Activated CD4-positive, alpha-beta T cell treated with anti-CD3 and anti-CD28 coated beads, Interleukin-2, amount 50 U/mL, for 4 hours (primary cell): ENCODE data around the gene MYBPC2.
"Not testable (repeated sequence)": the region's sequence is repeated elsewhere in the genome, so short reads cannot be mapped to it uniquely, and the experiment has no call there.

Experiments used
- DNase-seq, 2 experiments: peaks; one replicate each; pipeline ENCODE4 v3.0.0-alpha.2; 2020

MYBPC2 gene

GRCh38 chr19:50428772-50429463 lies 3.8 kb upstream of the MYBPC2 start:
- no peak for DNase-seq

DNA sequence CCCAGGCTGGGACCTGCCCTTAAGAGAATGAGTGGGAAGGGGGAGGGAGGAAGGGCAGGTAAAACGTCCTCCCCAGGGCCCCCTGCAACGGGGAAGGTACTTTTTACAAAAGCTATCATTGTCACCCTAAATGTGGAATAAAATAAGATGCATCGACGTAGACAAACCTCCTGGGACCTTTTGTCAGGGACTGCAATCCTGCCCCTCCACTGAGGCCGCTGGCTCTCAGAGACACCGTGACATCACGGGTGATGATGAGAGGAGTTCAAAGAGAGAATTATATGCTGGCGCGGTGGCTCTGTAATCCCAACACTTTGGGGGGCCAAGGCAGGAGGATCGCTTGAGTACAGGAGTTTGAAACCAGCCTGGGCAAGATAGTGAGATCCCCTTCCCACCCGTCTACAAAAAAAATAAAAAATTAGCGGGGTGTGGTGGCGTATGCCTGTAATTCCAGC lies 1.8 kb upstream of the MYBPC2 start:
- no peak for DNase-seq

DNA sequence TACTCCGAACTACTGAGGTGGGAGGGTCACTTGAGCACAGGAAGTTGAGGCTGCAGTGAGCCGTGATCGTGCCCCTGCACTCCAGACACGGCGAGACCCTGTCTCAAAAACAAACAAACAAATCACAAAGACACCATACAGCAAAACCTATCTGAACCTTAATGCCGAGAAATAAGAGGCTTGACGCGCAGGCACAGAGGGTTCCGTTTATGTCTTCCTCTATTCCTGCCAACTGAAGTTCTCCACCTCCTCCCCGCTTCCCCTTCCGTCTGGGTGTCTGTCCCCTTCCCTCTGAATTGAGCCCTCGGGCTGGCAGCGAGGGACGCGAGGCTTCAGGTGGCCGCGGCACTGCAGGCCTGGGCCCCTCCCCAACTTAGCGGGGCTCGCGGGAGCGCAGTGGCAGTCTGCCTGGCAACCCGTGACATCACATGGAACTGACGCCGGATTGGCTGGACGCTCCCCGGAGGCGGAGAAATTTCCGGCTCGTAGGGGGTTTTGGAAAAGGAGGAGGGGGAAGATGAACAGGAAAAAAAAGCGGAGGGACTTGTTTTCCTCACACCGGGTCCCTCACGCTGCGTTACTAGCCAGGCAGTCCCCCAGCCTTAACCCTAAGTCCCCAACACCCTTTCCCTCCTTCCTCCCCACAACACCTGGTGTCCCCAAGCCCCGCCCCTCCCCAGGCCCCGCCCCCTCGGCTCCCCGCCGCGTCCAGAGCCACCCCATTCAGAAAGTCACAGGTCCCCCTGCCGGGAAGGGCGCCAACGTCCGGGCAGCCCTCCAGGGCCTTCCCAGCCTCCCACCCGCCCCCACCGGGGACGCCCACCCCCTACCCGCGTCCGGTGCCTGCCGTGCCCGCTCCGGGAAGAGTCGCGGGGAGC lies 1.1 kb upstream of the MYBPC2 start:
- peak; percentile 86 to 88 for DNase-seq

GRCh38 chr19:50433201-50434180 lies 799 bp downstream of the MYBPC2 start:
- no peak for DNase-seq

DNA sequence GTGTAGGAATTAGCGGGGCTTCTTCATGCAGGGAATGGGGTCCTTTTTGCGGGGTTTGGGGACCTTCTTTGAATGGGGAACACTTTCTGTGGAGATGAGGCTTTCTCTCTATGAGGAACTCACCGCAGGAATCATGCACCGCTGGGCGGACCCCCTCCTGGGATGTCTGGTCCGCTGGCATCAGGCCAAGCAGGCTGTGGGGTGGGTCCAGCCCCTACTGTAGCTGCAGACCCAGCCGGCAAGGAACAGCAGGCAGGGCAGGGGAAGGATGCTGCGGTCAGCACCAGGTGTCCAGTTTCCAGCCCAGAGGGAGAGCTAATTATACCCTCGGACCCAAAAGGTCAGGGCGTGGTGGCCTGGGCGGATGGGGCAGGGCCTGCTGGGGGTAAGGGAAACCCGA lies 1.8 kb downstream of the MYBPC2 start:
- no peak for DNase-seq

- DNase-seq, result no peak
These were observed 2.5 kb downstream of the MYBPC2 start for GRCh38 chr19:50435221-50435620.

DNA sequence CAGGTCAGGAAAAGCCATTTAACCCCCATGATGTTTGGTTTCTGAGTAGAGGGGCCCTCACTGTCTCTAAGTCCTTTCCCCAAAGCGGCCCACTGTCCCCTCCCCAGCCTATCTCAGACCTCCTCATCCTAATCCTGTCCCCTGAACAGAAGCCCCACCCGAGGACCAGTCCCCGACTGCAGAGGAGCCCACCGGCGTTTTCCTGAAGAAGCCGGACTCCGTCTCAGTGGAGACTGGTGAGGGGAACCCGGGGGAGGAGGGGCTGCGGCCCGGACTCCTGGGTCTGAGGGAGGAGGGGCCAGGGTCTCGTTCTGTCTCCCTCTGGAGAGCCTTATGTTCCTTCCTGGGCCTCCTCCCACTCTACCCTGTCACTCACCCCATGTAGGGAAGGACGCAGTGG lies 2.9 kb downstream of the MYBPC2 start:
- no peak for DNase-seq

- no peak for DNase-seq
These were observed 5.3 kb downstream of the MYBPC2 start for GRCh38 chr19:50437862-50438449.

DNA sequence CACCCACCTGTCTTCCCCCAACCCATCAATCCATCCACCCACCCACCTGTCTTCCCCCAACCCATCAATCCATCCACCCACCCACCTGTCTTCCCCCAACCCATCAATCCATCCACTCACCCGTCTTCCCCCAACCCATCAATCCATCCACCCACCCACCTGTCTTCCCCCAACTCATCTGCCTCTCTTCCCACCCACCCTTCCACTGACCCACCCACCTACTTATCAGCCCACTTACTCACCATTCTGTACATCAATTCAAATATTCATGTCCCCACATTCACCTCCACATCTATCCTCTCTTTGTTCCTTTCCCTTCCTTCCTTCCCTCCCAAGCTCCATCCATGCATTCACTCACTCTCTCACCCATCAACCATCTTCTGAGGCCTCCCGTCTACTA lies 6.4 kb downstream of the MYBPC2 start:
- DNase-seq, result not testable (repeated sequence)

GRCh38 chr19:50444059-50444458 lies 11.4 kb downstream of the MYBPC2 start:
- no peak for DNase-seq

- DNase-seq, result no peak
These were observed 14.4 kb downstream of the MYBPC2 start for GRCh38 chr19:50447053-50447452.

GRCh38 chr19:50447750-50448149 lies 15.1 kb downstream of the MYBPC2 start:
- no peak for DNase-seq

DNA sequence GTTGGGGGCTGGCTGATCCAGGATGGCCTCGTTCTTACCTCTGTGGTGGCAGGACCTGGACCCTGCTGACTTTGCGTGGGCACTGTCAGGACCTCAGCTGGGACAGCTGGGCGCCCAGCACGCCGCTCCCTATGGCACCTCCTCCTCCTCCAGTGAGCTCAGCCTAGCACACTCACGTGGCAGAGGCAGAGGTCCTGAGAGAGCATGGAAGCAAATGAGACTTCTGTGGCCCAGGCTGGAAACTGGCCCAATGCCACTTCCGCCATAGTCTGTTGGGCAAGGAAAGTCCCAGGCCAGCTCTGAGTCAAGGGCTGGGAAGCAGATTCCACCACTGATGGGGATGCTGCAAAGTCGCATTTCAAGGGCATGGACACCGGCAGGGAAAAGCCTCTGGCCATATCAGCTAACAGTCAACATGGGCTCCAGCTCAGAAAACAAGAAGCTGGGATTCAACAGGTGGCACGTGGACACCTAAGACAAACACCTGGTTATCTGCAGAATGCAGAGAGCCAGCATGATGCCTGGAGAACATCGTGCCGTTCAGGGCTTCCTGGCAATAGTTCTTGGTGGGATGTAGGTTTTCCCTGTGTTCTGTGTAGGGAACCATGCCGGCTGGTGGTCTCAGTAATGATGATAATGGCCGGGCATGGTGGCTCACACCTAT lies 16.7 kb downstream of the MYBPC2 start:
- DNase-seq, result no peak

DNA sequence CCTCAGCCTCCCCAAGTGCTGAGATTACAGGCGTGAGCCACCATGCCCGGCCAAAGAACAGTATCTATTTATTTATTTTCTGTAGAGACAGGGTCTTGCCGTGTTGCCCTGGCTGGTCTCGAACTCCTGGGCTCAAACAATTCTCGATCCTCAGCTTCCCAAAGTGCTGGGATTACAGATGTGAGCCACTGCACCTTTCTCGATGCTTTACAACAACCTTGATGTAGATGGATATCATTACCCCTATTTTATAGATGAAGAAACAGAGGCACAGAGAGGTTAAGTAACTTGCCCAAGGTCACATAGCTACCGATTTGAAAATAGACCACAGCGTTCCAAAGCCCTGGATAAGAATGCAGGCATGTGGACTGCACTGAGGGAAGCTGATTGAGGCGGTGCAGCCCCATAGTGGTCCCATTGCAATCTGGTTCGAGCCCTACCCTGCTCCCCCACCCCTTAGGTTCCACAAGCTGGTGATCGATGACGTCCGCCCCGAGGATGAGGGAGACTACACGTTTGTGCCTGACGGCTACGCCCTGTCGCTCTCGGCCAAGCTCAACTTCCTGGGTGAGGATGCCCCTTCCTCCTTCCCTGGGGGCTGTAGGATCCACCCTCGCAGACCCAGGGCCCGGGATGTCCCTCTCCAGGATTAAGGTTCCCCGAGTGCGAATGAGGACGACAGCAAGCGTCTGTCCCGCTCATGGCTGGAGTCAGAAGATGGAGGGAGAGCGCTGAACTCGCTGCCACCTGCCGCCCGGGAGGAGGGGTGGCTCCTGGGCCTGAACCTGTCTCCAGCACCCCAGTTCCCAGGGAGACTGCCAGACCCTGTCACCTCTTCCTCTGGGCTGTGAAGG lies 17.9 kb downstream of the MYBPC2 start:
- no peak for DNase-seq

GRCh38 chr19:50451223-50451534 lies 18.5 kb downstream of the MYBPC2 start:
- DNase-seq, result no peak

DNA sequence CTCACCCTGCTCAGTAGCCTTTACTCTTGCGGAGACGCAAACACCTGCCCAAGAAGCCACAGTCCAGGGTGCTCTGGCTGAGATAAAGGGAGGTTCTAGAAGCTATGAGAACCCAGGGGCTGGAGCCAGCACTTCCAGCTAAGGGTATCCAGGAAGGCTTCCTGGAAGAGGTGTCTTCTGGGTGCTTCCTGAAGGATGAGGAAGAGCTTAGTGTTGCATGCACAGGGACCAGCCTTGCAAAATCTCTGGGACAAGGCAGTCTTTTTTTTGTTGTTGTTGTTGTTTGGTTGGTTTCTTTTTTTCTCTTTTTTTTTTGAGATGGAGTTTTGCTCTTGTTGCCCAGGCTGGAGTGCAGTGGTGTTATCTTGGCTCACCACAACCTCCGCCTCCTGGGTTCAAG lies 20.6 kb downstream of the MYBPC2 start:
- DNase-seq, result no peak

DNA sequence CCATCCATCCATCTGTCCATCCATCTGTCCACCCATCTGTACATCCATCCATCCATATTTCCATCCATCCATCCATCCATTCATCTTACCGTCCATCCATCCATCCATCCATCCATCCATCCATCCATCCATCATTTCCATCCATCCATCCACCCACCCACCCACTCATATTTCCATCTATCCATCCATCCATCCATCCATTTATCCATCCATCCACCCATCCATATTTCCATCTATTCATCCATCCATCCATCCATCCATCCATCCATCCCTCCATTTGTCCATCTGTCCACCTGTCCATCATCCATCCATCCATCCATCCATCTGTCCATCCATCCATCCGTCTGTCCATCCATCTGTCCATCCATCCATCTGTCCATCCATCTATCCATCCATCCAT lies 23.3 kb downstream of the MYBPC2 start:
- no peak for DNase-seq

DNA sequence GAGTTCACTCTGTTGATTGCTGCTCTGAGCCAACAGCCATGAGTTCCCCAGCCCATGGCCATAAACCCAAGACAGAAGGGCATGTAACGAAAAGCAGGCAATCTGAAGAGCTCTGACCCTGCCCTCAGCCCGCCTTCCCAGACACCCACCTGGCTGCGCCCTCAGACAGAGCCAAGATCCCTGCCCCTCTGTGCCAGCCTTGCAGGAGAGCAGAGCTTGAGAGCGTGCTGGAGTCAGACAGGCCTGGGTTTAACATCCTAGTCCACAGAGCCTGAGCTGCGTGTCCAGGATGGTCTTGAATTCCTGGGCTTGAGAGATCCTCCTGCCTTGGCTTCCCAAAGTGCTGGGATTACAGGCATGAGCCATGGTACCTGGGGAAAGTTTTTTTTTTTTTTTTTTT lies 24.6 kb downstream of the MYBPC2 start:
- no peak for DNase-seq

- no peak for DNase-seq
These were observed 25.8 kb downstream of the MYBPC2 start for GRCh38 chr19:50458396-50459066.

- DNase-seq, result no peak
These were observed 26.4 kb downstream of the MYBPC2 start for GRCh38 chr19:50459067-50459456.

DNA sequence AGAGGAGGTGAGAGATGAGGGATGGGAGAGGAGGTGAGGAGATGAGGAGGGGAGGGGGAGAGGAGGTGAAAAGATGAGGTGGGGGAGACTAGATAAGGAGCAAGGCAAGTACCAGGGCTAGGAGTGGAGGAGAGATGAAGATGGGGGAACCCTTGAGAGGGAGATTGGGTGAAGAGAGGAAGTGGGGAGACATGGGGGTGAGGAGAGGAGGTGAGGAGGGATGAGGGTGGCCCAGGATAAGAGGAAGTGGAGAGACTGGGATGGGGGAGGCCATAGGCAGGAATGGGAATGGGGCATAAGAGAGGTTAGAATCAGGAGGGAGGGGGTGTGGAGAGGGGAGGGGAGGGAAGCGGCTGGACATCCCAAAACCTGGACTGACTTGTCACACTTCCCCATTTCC lies 26.9 kb downstream of the MYBPC2 start:
- DNase-seq, result no peak
